PC-9 (cell line): ENCODE measurements around the gene PHF20.

Source experiments
- EZH2 ChIP-seq: fragments of 200-600 bp; sonication (generic); IDR thresholded peaks from 2 replicates; pipeline ENCODE4 v1.8.0; 2017; ENCODE audit warnings: antibody characterized with exemption, low read depth
- TF ChIP-seq, protein P1 (sequence below): fragments of 200-600 bp; sonication (generic); conservative IDR thresholded peaks from 2 replicates; pipeline ENCODE4 v1.6.1; 2017; ENCODE audit warnings: mixed run types, antibody characterized with exemption, mild to moderate bottlenecking, moderate library complexity

- TF ChIP-seq, protein P1, sequence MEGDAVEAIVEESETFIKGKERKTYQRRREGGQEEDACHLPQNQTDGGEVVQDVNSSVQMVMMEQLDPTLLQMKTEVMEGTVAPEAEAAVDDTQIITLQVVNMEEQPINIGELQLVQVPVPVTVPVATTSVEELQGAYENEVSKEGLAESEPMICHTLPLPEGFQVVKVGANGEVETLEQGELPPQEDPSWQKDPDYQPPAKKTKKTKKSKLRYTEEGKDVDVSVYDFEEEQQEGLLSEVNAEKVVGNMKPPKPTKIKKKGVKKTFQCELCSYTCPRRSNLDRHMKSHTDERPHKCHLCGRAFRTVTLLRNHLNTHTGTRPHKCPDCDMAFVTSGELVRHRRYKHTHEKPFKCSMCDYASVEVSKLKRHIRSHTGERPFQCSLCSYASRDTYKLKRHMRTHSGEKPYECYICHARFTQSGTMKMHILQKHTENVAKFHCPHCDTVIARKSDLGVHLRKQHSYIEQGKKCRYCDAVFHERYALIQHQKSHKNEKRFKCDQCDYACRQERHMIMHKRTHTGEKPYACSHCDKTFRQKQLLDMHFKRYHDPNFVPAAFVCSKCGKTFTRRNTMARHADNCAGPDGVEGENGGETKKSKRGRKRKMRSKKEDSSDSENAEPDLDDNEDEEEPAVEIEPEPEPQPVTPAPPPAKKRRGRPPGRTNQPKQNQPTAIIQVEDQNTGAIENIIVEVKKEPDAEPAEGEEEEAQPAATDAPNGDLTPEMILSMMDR, result no peak
- no peak for TF ChIP-seq EZH2
Observed at GRCh38 chr20:35883336-35883777, 111.5 kb downstream of the PHF20 start.
